Middle frontal gyrus (tissue), 1 donor: Measurements from ENCODE around the gene LSM12.
"Not testable (repeated sequence)": the region's sequence is repeated elsewhere in the genome, so short reads cannot be mapped to it uniquely, and the experiment has no call there.

Source experiments
- DNase-seq: peaks from one replicate; pipeline ENCODE4 v3.0.0-alpha.2; 2015; ENCODE audit warnings: low spot score; ENCODE audit errors: extremely low spot score

Gene LSM12

GRCh38 chr17:44076716-44077594, 10.5 kb upstream of the LSM12 start:
- no peak for DNase-seq

GRCh38 chr17:44075598-44076293, 9.3 kb upstream of the LSM12 start:
- DNase-seq: no peak

GRCh38 chr17:44074911-44075285, 8.4 kb upstream of the LSM12 start:
- no peak for DNase-seq

- DNase-seq: no peak
Measured at GRCh38 chr17:44074231-44074910, 7.9 kb upstream of the LSM12 start.

- no peak for DNase-seq
Measured at GRCh38 chr17:44071772-44072171, 5.3 kb upstream of the LSM12 start.

GRCh38 chr17:44071198-44071520, 4.7 kb upstream of the LSM12 start:
- no peak for DNase-seq

- DNase-seq: peak; percentile 97
Measured at GRCh38 chr17:44070455-44071197, 4.2 kb upstream of the LSM12 start, which contains the start of gene G6PC3. G6PC3 (plus strand) TSS chr17:44070735; CDS start chr17:44070966, 231 bp downstream.

GRCh38 chr17:44069974-44070454, 3.5 kb upstream of the LSM12 start:
- DNase-seq: no peak

- no peak for DNase-seq
Measured at GRCh38 chr17:44067545-44067940, 1.1 kb upstream of the LSM12 start.

- DNase-seq: no peak
Measured at GRCh38 chr17:44065668-44066203, 735 bp downstream of the LSM12 start.

GRCh38 chr17:44063704-44064639, 2.5 kb downstream of the LSM12 start:
- DNase-seq: no peak

GRCh38 chr17:44062871-44063270, 3.6 kb downstream of the LSM12 start:
- no peak for DNase-seq

GRCh38 chr17:44061446-44061845, 5.0 kb downstream of the LSM12 start:
- DNase-seq: no peak

- DNase-seq: no peak
Measured at GRCh38 chr17:44059101-44059892, 7.2 kb downstream of the LSM12 start.

GRCh38 chr17:44053125-44053872, 13.2 kb downstream of the LSM12 start:
- DNase-seq: no peak

GRCh38 chr17:44049294-44050060, 17.0 kb downstream of the LSM12 start:
- no peak for DNase-seq

GRCh38 chr17:44046893-44047292, 19.6 kb downstream of the LSM12 start:
- DNase-seq: not testable (repeated sequence)

GRCh38 chr17:44045486-44045885, 21.0 kb downstream of the LSM12 start:
- DNase-seq: no peak
